ENCODE measurements around the gene C20orf144.

- TF ChIP-seq CTCF (IDR thresholded peaks at IDR 0.05) (no peak), POLR2A (IDR thresholded peaks at IDR 0.05) (no peak)
Observed at GRCh38 chr20:33673114-33673409, 10.9 kb downstream of the C20orf144 start.

All from esophagus squamous epithelium (tissue), 4 donors.